Limb (tissue), 2 donors: ENCODE measurements around the gene TEX2.

Experiments used
- DNase-seq, 2 donors: peaks; one replicate each; pipeline ENCODE4 v3.0.0-alpha.2; 2016; ENCODE audit errors: extremely low spot score in 2 of 2

The TEX2 gene

GRCh38 chr17:64263000-64263766, at the start of gene TEX2:
Gene TEX2, minus strand, starts transcription at chr17:64263260. Its CDS starts 49,043 bp downstream, at chr17:64214217.
- peak; percentile 91 to 94 for DNase-seq

- no peak for DNase-seq
Measured at GRCh38 chr17:64309710-64310109, 46.6 kb upstream of the TEX2 start.

GRCh38 chr17:64309021-64309420, 46.0 kb upstream of the TEX2 start:
- DNase-seq, result no peak

GRCh38 chr17:64306850-64307463, 43.9 kb upstream of the TEX2 start:
- peak; percentile 52 to 63 for DNase-seq

GRCh38 chr17:64304551-64304950, 41.5 kb upstream of the TEX2 start:
- no peak for DNase-seq

GRCh38 chr17:64300699-64300965, 37.6 kb upstream of the TEX2 start:
- DNase-seq, result no peak

- DNase-seq, result no peak
Measured at GRCh38 chr17:64297467-64298088, 34.5 kb upstream of the TEX2 start.

GRCh38 chr17:64296246-64296645, 33.2 kb upstream of the TEX2 start:
- DNase-seq, result no peak

- DNase-seq, result no peak
Measured at GRCh38 chr17:64295146-64295545, 32.1 kb upstream of the TEX2 start.

GRCh38 chr17:64291268-64291851, 28.3 kb upstream of the TEX2 start:
- no peak for DNase-seq

GRCh38 chr17:64289741-64290141, 26.7 kb upstream of the TEX2 start:
- DNase-seq, result no peak

- DNase-seq, result no peak
Measured at GRCh38 chr17:64282753-64283080, 19.7 kb upstream of the TEX2 start.

- peak; percentile 62 to 65 for DNase-seq
Measured at GRCh38 chr17:64281962-64282752, 19.1 kb upstream of the TEX2 start.

GRCh38 chr17:64278614-64279013, 15.6 kb upstream of the TEX2 start:
- DNase-seq, result no peak

- DNase-seq, result peak in 1 of 2 donors; percentile 60
Measured at GRCh38 chr17:64277831-64278562, 14.9 kb upstream of the TEX2 start.

GRCh38 chr17:64276961-64277505, 14.0 kb upstream of the TEX2 start:
- DNase-seq, result no peak

GRCh38 chr17:64275016-64275415, 12.0 kb upstream of the TEX2 start:
- DNase-seq, result no peak

- no peak for DNase-seq
Measured at GRCh38 chr17:64273006-64273405, 9.9 kb upstream of the TEX2 start.

- no peak for DNase-seq
Measured at GRCh38 chr17:64270885-64271284, 7.8 kb upstream of the TEX2 start.

GRCh38 chr17:64269687-64270649, 6.9 kb upstream of the TEX2 start:
- DNase-seq, result no peak
